Measurements from ENCODE around the gene OR2G2.

The OR2G2 gene, protein sequence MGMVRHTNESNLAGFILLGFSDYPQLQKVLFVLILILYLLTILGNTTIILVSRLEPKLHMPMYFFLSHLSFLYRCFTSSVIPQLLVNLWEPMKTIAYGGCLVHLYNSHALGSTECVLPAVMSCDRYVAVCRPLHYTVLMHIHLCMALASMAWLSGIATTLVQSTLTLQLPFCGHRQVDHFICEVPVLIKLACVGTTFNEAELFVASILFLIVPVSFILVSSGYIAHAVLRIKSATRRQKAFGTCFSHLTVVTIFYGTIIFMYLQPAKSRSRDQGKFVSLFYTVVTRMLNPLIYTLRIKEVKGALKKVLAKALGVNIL

GRCh38 chr1:247588060-247588459 lies at the start of gene OR2G2:
TSS of gene OR2G2 (plus strand) at chr1:247588360. CDS start at chr1:247588360, 0 bp downstream.
- no peak within 1 kb of the TSS for H3K4me3 ChIP-seq (ENCODE audit: low read length)
- no peak for TF ChIP-seq CTCF (conservative IDR thresholded peaks at IDR 0.05; ENCODE audit: low read depth, low read length)
- DNase-seq (ENCODE audit: low read depth) = no peak

DNA sequence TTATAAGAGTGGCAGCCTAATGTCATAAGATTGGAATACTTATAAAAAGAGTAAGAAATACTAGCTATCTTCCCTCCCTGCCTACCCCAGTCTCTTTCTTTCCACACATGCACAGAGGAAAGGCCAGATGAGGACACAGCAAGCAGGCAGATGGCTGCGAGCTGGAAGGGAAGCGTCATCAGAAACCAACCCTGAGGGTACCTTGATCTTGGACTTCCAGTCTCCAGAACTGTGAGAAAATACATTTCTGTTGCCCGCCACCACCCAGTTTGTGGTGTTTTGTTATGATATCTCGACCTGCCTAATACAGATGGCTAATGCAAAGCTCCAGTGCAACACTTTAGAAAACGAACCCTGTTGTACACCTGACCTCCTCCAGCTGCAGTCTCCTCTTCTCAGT lies 49.6 kb upstream of the OR2G2 start:
- no peak for DNase-seq (ENCODE audit: low read depth)
- TF ChIP-seq CTCF (conservative IDR thresholded peaks at IDR 0.05; ENCODE audit: low read depth, low read length) = no peak
- H3K4me3 ChIP-seq (ENCODE audit: low read length) = no peak overlapping the region

- DNase-seq (ENCODE audit: low read depth) = no peak
- H3K4me3 ChIP-seq (ENCODE audit: low read length) = no peak overlapping the region
- TF ChIP-seq CTCF (conservative IDR thresholded peaks at IDR 0.05; ENCODE audit: low read depth, low read length) = no peak
These were observed 48.9 kb upstream of the OR2G2 start for GRCh38 chr1:247539215-247539614.

DNA sequence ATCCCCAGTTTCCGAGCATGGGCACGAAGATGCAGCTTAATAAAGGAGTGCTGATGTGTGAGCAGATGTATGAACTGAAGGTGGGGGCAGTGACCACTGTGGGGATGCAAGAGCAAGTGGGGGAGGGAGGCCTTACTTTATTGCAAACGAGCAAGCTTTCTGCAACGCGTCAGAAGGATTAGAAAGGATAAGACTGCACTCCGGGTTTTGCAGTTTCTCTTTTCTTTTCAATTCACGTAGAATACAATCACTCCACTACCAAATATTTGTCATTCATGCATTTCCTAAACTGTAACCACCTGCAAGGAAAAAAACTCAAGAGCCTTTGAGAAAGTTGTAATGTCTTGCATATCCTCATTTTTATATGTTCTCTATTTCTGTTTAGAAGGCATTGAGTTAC lies 47.6 kb upstream of the OR2G2 start:
- no peak for TF ChIP-seq CTCF (conservative IDR thresholded peaks at IDR 0.05; ENCODE audit: low read depth, low read length)
- no peak overlapping the region for H3K4me3 ChIP-seq (ENCODE audit: low read length)
- DNase-seq (ENCODE audit: low read depth) = no peak

GRCh38 chr1:247542811-247543210 lies 45.3 kb upstream of the OR2G2 start:
- no peak for TF ChIP-seq CTCF (conservative IDR thresholded peaks at IDR 0.05; ENCODE audit: low read depth, low read length)
- DNase-seq (ENCODE audit: low read depth) = no peak
- H3K4me3 ChIP-seq (ENCODE audit: low read length) = no peak overlapping the region

- H3K4me3 ChIP-seq (ENCODE audit: low read length) = no peak overlapping the region
- DNase-seq (ENCODE audit: low read depth) = no peak
- TF ChIP-seq CTCF (conservative IDR thresholded peaks at IDR 0.05; ENCODE audit: low read depth, low read length) = no peak
These were observed 40.1 kb upstream of the OR2G2 start for GRCh38 chr1:247548092-247548491.

DNA sequence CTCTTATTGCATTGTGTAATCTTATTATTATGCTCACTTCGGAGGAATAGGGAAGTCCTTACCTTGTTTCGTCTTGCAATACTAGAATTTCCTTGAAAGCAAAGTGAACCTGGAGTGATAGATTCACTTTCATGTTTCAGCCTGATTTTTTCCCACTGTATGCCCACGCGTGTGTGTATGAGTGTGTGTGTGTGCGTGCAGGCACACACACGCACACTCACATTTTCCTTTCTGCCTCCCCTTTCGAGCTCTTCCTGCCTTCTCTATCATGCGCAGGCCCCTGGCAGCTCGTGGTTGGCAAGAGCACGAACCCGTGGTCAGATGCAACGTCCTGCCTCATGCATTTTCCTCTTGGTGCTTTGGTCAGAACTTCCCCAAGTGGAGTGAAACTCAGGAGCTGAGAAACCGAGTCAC lies 39.4 kb upstream of the OR2G2 start, which contains the start of gene GCSAML:
Gene GCSAML, plus strand, starts transcription at position 366 of the 414 bp plus-strand sequence. CDS start 58 bp downstream, outside the sequence.
- DNase-seq (ENCODE audit: low read depth) = no peak
- TF ChIP-seq CTCF (conservative IDR thresholded peaks at IDR 0.05; ENCODE audit: low read depth, low read length) = no peak
- no peak within 1 kb of the TSS for H3K4me3 ChIP-seq (ENCODE audit: low read length)
